HepG2 (cell line): ENCODE results near the gene KIAA1217. TPM values are rescaled to one million over a fixed set of nuclear protein-coding genes. Genes with fewer than 3 reads are reported as not detected.

Experiments used
- ATAC-seq: fragments of 200-7000 bp; cut with Tn5 transposase; 3 replicates; pipeline ENCODE4 v1.9.1; 2020; ENCODE audit warnings: mild to moderate bottlenecking, moderate library complexity
- BruUV-seq: library from RNA; stranded (reverse); fragments of 400-500 nt; replicated peaks from 2 replicates; lab custom pipeline; 2021; lab: Mats Ljungman, UMichigan
- CTCF ChIA-PET: fragments of 300-600 bp; formaldehyde crosslinking; extraction: SDS; loops from one replicate; lab custom pipeline; 2021; ENCODE audit warnings: low total read pairs, inconsistent platforms, low intra/inter-chr PET ratio; lab: Yijun Ruan, JAX
- POLR2A ChIA-PET: fragments of 350-600 bp; sonication (Branson Sonifier 250); formaldehyde crosslinking; loops from one replicate; lab custom pipeline; 2020; ENCODE audit warnings: antibody characterized with exemption, inconsistent platforms; lab: Yijun Ruan, JAX
- DNase-seq: peaks from one replicate; pipeline ENCODE4 v3.0.0-alpha.2; 2015; ENCODE audit warnings: low spot score
- FAIRE-seq: peaks from 3 replicates; lab custom pipeline; 2011; peaks lifted over from hg19 to GRCh38; lab: Jason Lieb, UNC
- H2AFZ ChIP-seq: one replicate; pipeline ENCODE4 v1.6.1; 2011; ENCODE audit warnings: low read length, inconsistent platforms
- H3K27ac ChIP-seq: fragments of 300-600 bp; 3 replicates; pipeline ENCODE4 v1.8.0; 2011; ENCODE audit warnings: mixed run types, mild to moderate bottlenecking, mixed read lengths, low read length, inconsistent platforms; ENCODE audit not compliant: insufficient read depth; ENCODE audit errors: extremely low read length
- H3K27me3 ChIP-seq, 2 experiments: fragments of 200-600 bp in 1 of 2; 2 replicates in 1 of 2; 3 replicates in 1 of 2; pipeline versions ENCODE4 v1.6.0 to v1.8.0; 2011; ENCODE audit warnings: low read length in 2 of 2, mild to moderate bottlenecking in 2 of 2, moderate library complexity in 2 of 2, inconsistent platforms in 1 of 2; ENCODE audit not compliant: insufficient read depth in 2 of 2, control insufficient read depth in 1 of 2
- H3K36me3 ChIP-seq, 2 experiments: fragments of 200-600 bp in 1 of 2; replicated peaks in 1 of 2; 2 replicates in 1 of 2; 3 replicates in 1 of 2; pipeline versions ENCODE4 v1.5.1 to v1.8.0; 2011; ENCODE audit warnings: low read length in 2 of 2, inconsistent platforms in 1 of 2; ENCODE audit not compliant: insufficient read depth in 2 of 2, control insufficient read depth in 1 of 2
- H3K4me1 ChIP-seq: 2 replicates; pipeline ENCODE4 v1.5.1; 2012; ENCODE audit warnings: low read length, inconsistent platforms; ENCODE audit not compliant: insufficient read depth
- H3K4me2 ChIP-seq: 2 replicates; pipeline ENCODE4 v1.6.0; 2011; ENCODE audit warnings: low read depth, low read length, inconsistent platforms
- H3K4me3 ChIP-seq, 3 experiments: fragments of 200-600 bp in 1 of 3; sonication (generic), shearing (Covaris generic) in 1 of 3; replicated peaks in 1 of 3; 2 replicates each; pipeline ENCODE4 v1.5.1; 2011 to 2016; ENCODE audit warnings: low read length in 3 of 3, inconsistent platforms in 2 of 3, low read depth in 2 of 3, mild to moderate bottlenecking in 2 of 3, control low read depth in 1 of 3, mixed read lengths in 1 of 3; ENCODE audit not compliant: insufficient read depth in 1 of 3
- H3K79me2 ChIP-seq: one replicate; pipeline ENCODE4 v1.6.1; 2011; ENCODE audit warnings: low read length, inconsistent platforms; ENCODE audit not compliant: insufficient read depth
- H3K9ac ChIP-seq: 2 replicates; pipeline ENCODE4 v1.6.0; 2011; ENCODE audit warnings: mild to moderate bottlenecking, low read depth, low read length, inconsistent platforms; ENCODE audit not compliant: insufficient read depth
- H3K9me3 ChIP-seq: 2 replicates; pipeline ENCODE4 v1.5.1; 2012; ENCODE audit warnings: mild to moderate bottlenecking, low read length
- H4K20me1 ChIP-seq: 2 replicates; pipeline ENCODE4 v1.6.0; 2011; ENCODE audit warnings: inconsistent platforms, mild to moderate bottlenecking, low read length, moderate library complexity; ENCODE audit not compliant: insufficient read depth
- ASH2L ChIP-seq: fragments of 300-600, 200-600 bp; sonication (generic); IDR thresholded peaks from 2 replicates; pipeline ENCODE4 v1.7.0; 2017; ENCODE audit warnings: low read depth, mild to moderate bottlenecking, moderate library complexity, mixed read lengths, low read length; ENCODE audit not compliant: insufficient read length
- E2F5 ChIP-seq: sonication (generic); formaldehyde crosslinking; conservative IDR thresholded peaks from 2 replicates; pipeline ENCODE4 v1.4.0; 2020; ENCODE audit warnings: missing genetic modification reagents
- NFAT5 ChIP-seq: sonication (generic); formaldehyde crosslinking; IDR thresholded peaks from 2 replicates; pipeline ENCODE4 v1.4.0; 2020; ENCODE audit warnings: missing genetic modification reagents
- REST ChIP-seq, 2 experiments: IDR thresholded peaks; 2 replicates each; pipeline ENCODE4 v1.6.1; 2011 to 2012; ENCODE audit warnings: low read length in 2 of 2, borderline replicate concordance in 1 of 2, low read depth in 1 of 2, mild to moderate bottlenecking in 1 of 2, moderate library complexity in 1 of 2
- TAF1 ChIP-seq: sonication (generic); formaldehyde crosslinking; IDR thresholded peaks from 2 replicates; pipeline ENCODE4 v1.4.0; 2020; ENCODE audit warnings: missing genetic modification reagents
- TMF1 ChIP-seq: sonication (generic); formaldehyde crosslinking; IDR thresholded peaks from 2 replicates; pipeline ENCODE4 v1.8.1; 2022; ENCODE audit warnings: low read depth, missing genetic modification reagents
- U2AF2 ChIP-seq: fragments of 200-400 bp; formaldehyde crosslinking; IDR thresholded peaks from 2 replicates; pipeline ENCODE4 v1.6.1; 2017; ENCODE audit warnings: low read depth, mild to moderate bottlenecking, low read length
- ZFP37 ChIP-seq: sonication (generic); formaldehyde crosslinking; IDR thresholded peaks from 2 replicates; pipeline ENCODE4 v1.4.0; 2020; ENCODE audit warnings: missing genetic modification reagents, borderline replicate concordance
- ZNF512 ChIP-seq: sonication (generic); formaldehyde crosslinking; IDR thresholded peaks from 2 replicates; pipeline ENCODE4 v1.4.0; 2020; ENCODE audit warnings: mild to moderate bottlenecking, missing genetic modification reagents
- ZNF580 ChIP-seq: IDR thresholded peaks from 2 replicates; pipeline ENCODE4 v1.6.1; 2016; ENCODE audit warnings: low read depth, borderline replicate concordance
- ZZZ3 ChIP-seq: sonication (generic); formaldehyde crosslinking; IDR thresholded peaks from 2 replicates; pipeline ENCODE4 v1.4.0; 2020; ENCODE audit warnings: missing genetic modification reagents, mild to moderate bottlenecking, borderline replicate concordance
- WGBS: methylation state at CpG from one replicate; pipeline ENCODE4 v1.1.6; 2017; ENCODE audit warnings: low lambda C conversion rate; 5-methylcytosine and 5-hydroxymethylcytosine counted together
- in situ Hi-C: cut with HindIII; loops from 2 replicates; pipeline ENCODE4 v1.10.0; 2017; ENCODE audit warnings: low pct_unique_long_range_greater_than_20kb; ENCODE audit not compliant: extremely low pct_ligation_motif_present
- intact Hi-C: fragments of 100-400 bp; cut with micrococcal nuclease; formaldehyde crosslinking; loops from one replicate; pipeline ENCODE4 v1.10.0; 2022; ENCODE audit not compliant: unreplicated experiment
- polyA plus RNA-seq, 8 experiments: library from polyadenylated mRNA; depleted of rRNA in 3 of 8; stranded (reverse) in 7 of 8; unstranded in 1 of 8; fragments of >200 nt; fragmentation: Illumina TruSeq in 4 of 8; extraction: Trizol in 4 of 8; gene quantifications; 2 replicates each; pipeline versions ENCODE4 v1.2.1 to v1.2.3, GENCODE V29; 2011 to 2016; ENCODE audit warnings: low read depth in 4 of 8, missing spikeins in 1 of 8, mixed read lengths in 1 of 8; ENCODE audit not compliant: insufficient read depth in 1 of 8
- total RNA-seq, 5 experiments: library from RNA; depleted of rRNA; stranded (reverse); fragments of >200 nt; fragmentation: Illumina TruSeq; extraction: Trizol; gene quantifications; 2 replicates each; pipeline ENCODE4 v1.2.3, GENCODE V29; 2016; ENCODE audit warnings: low read depth in 1 of 5

KIAA1217 gene
- total and polyA plus RNA-seq, 2 of the 13 experiments (the other 11 are each of a cell fraction or from before 2014, with no cell fraction given): 4.6 to 10.9 TPM

- TF ChIP-seq ZNF580 (CRISPR knock-in tag) (no peak), U2AF2 (no peak), E2F5 (CRISPR knock-in tag) (no peak)
Measured at GRCh38 chr10:24306507-24306875, 97.6 kb downstream of the KIAA1217 start (continued).

GRCh38 chr10:24307116-24307515 lies 98.2 kb downstream of the KIAA1217 start:
- Histone ChIP-seq H3K4me2 (no peak overlapping the region), H3K9me3 (no peaks in the 10 kb centered on the region), H3K79me2 (no peaks in the 10 kb centered on the region), H3K4me1 (no peaks in the 10 kb centered on the region), H4K20me1 (no peaks in the 10 kb centered on the region), H3K36me3 (peaks cover 0 to 2% of the 10 kb centered on the region in 2 experiments; a peak in 1 of 5 replicates), H2AFZ (no peak overlapping the region), H3K27ac (no peak overlapping the region), H3K27me3 (no peaks in the 10 kb centered on the region), H3K9ac (no peak overlapping the region), H3K4me3 (no peak overlapping the region)
- BruUV-seq: no TSS peak
- FAIRE-seq (no peak), ATAC-seq (no peak), DNase-seq (no peak)
- intact Hi-C loops (no loop called here), in situ Hi-C loops (no loop called here)
- POLR2A ChIA-PET: no interaction called here
- CTCF ChIA-PET: no interaction called here
- WGBS: 98% methylated on average over 4 of the region's 4 CpGs
- no peak for TF ChIP-seq NFAT5 (CRISPR knock-in tag)
- TF ChIP-seq TAF1 (CRISPR knock-in tag): no peak
- TF ChIP-seq REST (IDR thresholded peaks at IDR 0.05; ENCODE audit: borderline replicate concordance in 1 of 2, low read depth in 1 of 2, low read length in 2 of 2): no peak
- no peak for TF ChIP-seq ZFP37
- no peak for TF ChIP-seq ASH2L
- no peak for TF ChIP-seq ZZZ3 (CRISPR knock-in tag)
- no peak for TF ChIP-seq TMF1 (CRISPR knock-in tag)
- no peak for TF ChIP-seq ZNF512
